ENCODE measurements around the gene USP14.
"Not testable (repeated sequence)": the region's sequence is repeated elsewhere in the genome, so short reads cannot be mapped to it uniquely, and the experiment has no call there.

Gene USP14

DNA sequence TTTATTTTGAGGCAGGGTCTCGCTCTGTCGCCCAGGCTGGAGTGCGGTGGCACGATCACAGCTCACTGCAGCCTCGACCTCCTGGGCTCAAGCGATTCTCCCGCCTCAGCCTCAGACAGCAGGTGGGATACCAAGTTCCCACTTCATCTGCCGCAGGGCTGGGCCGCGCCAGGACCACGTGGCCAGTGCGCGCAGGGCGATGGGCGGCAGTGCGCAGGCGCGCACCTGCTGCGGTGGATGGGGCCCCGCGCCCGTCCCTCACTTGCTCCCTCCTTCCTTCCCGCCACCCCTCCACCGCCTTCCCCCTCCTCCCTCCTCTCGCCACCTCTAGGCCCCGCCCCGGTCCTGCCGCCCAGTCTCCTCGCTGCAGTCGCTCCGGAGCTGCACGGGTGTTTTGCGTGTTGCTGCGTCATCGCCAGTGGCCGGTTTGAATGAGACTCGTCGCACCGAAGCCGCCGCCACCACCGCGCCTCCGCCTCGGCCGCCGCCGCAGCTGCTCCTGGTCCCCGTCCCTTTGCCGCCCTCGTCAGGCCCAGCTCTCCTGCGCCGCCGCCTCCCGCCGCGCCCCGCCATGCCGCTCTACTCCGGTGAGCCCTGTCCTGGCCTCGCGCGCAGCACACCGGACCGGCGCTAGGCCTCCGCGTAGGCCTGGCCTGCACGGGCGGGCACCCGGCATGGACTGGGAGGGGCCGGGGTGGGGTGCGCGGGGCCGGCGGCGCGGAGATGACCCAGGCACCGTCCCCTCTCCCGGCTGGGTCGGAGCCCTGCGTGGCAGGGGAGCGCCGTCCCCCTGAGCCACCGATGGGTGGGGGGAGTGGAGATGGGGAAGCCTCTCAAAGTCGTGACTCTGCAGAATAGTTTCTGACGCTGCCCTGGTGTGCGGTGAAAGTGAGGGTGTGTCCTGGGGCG lies at the start of gene USP14:
Gene USP14 (plus strand): TSS at position 430 of the 909 bp plus-strand sequence. CDS start 142 bp downstream, at position 572.
- no peak for FAIRE-seq

- not testable (repeated sequence) for FAIRE-seq
Measured at GRCh38 chr18:108665-109063, 49.7 kb upstream of the USP14 start.

- not testable (repeated sequence) for FAIRE-seq
Measured at GRCh38 chr18:109130-109921, 49.0 kb upstream of the USP14 start.

GRCh38 chr18:109922-110261 lies 48.5 kb upstream of the USP14 start:
- FAIRE-seq = not testable (repeated sequence)

DNA sequence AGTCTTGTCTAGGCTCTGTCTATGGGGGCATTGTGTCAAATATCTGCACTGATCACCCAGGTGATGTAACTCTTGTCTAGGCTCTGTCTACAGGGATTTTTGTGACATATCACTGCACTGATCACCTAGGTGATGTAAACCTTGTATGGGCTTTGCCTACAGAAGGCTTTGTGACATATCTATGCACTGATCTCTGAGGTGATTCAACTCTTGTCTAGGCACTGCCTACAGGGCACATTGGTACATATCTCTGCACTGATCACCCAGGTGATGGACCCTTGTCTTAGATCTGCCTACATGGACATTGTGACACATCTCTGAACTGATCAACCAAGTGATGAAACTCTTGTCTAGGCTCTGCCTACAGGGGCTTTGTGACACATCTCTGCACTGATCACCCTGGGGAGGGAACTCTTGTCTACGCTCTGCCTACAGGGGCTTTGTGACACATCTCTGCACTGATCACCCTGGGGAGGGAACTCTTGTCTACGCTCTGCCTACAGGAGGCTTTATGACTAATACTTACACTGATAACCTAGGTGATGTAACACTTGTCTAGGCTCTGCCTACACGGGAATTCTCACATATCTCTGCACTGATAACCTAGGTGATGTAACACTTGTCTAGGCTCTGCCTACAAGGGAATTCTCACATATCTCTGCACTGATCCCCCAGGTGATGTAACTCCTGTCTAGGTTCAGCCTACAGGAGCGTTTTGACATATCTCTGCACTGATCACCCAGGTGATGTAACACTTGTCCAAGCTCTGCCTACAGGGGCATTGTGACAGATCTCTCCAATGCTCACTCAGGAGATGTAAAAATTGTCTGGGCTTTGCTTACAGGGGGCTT lies 47.8 kb upstream of the USP14 start:
- not testable (repeated sequence) for FAIRE-seq

DNA sequence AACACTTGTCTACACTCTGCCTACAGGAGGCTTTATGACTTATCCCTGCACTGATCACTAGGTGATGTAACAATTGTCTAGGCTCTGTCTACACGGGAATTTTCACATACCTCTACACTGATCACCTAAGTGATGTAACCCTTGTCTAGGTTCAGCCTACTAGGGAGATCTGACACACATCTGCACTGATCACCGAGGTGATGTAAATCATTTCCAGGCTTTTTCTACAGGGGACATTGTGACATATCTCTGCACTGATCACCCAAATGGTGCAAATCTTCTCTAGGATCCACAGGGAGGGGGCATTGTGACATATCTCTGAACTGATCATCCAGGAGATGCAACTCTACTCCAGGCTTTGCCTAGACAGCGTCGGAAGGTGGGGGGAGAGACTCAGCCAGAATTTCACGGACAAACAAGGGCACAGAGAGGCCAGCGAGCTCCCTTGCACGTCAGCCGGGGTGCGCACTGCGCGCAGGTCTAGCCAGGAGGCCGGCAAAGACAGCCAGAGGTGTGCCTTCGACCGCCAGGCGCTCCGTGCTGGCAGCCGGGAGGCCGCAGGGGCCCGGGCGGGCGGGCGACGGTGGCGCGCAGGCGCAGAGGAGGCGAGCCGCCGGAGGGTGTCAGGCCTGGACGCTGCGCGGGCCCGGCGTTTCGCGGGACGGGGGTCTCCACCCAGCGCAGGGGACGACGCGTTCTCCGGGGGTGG lies 46.9 kb upstream of the USP14 start:
- FAIRE-seq = no peak

DNA sequence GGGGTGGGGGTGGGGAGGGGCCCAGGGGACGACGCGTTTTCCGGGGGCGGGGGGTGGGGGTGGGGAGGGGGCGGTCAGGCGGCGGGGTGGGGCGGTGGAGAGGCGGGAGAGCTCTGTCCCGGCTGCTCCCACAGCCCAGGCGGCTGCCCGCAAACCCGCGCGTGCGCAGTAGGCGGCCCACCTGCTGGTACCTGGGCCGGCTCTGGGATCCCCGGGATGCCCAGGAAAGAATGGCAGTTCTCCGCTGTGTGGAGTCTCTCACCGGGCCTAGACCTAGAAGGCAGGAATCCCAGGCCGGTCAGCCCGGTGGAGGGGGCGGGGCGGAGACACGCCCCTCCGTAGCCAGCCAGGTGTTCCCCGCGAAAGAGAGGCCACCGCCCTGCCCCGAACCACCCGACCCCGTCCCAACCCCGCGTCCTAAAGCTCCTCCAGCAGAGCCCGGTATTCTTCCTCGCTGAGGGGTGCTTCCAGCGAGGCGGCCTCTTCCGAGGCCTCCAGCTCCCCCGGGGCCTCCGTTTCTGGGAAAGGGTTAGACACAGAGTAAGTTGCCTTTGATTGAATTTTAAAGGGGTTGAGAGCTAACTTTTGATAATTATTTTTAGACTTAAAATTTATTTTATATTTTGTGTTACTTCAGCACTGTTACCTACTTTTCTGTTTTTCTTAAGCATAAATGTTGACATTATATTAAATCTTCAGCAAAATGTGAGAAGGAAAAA lies 46.2 kb upstream of the USP14 start:
- not testable (repeated sequence) for FAIRE-seq

DNA sequence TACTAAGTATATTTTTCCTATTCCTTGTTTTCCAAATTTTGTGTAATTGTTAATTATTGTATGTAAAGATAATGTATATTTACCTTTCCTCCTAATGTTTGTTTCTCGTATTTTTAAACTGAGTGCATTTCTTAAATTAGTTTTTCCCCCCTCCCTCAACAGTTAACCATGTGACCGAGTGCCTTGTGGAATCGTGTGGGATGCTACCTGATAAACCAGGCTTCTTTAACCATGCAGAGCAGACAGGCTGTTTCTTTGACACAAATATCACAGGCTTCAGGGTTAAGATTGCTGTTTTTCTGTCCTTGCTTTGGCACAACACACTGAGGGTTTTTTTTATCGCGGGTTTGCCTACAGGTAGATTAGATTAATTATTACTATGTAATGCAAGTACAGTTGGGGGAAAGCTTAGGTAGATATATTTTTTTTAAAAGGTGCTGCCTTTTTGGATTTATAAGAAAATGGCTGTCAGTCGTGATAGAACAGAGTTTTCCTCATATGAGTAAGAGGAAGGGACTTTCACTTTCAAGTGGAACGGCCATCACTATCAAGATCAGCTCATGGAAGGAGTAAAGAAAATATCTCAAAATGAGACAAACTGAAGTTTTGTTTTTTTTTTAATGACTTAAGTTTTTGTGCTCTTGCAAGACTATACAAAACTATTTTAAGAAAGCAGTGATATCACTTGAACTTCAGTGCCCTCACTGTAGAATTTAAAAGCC lies 37.7 kb upstream of the USP14 start:
- FAIRE-seq = not testable (repeated sequence)

DNA sequence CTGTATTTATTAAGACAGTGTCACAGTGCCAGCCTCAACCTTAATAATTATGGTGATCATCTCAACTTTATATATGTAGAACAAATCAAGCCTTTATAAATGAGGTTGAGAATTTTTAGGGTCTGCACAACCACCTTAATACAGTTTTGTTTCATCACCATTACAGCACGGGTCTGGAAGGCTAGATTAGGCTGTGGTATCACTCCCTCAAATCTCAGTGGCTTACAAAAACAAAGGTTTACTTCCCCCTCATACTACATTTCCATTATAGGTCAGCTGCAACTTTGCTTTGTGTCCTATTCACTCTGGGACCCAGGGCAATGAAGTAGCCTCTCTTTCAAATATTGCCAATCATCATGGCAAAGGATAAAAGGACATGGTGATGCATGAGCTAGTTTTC lies 23.3 kb upstream of the USP14 start:
- FAIRE-seq = no peak

DNA sequence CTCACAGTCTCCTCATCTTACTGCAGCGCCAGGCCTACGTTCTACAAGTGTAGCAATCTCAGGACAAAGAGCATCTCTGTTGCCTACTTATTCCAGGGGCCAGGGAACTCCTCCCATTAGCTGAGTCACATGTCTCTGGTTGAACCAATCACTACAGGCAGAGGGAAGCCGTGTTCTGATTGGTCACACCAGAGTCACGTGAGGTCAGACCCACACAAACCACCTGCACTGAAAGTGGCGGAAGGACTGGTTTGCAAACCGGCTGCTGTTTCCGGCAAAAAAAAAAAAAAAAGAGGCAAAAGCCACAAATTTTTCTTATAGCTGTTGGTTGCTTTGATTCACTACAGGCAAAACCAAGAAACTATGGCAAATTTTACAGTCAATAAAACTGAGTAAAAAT lies 21.9 kb upstream of the USP14 start:
- FAIRE-seq = no peak

DNA sequence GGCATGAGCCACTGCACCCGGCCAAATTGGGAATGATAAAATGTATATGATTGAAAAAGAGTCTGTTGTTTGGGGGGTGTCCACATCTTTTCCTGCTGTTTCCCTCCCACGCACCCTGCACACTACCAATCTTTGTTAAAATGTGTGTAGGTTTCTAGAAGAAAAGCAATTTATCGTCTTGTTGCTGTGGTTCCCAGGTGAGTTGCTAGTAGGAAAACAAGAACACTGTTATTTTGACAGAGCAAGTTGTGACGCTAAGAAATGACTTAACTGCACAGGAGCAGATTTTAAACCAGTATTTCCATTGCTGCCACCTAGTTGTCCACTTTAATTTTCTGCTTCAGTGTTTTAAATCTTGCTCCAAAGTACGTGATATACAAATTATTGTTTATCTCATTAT lies 21.0 kb upstream of the USP14 start:
- no peak for FAIRE-seq

GRCh38 chr18:140670-141266 lies 17.6 kb upstream of the USP14 start:
- FAIRE-seq = no peak

- not testable (repeated sequence) for FAIRE-seq
Measured at GRCh38 chr18:142624-143296, 15.6 kb upstream of the USP14 start.

DNA sequence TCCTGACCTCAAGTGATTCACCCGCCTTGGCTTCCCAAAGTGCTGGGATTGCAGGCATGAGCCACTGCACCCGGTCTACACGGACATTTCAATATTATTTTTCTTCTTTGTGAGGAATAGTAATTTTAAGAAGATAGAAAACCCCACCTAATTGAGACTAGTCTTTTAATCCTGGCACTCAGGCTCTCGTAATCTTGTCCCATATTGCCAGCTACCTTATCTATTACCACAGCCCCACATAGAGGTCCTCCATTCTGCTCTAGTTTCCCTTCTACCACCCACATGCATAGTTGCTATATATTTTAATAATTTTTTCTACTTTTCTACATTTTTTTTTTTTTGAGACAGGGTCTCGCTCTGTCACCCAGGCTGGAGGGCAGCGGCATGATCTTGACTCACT lies 9.5 kb upstream of the USP14 start:
- FAIRE-seq = no peak

DNA sequence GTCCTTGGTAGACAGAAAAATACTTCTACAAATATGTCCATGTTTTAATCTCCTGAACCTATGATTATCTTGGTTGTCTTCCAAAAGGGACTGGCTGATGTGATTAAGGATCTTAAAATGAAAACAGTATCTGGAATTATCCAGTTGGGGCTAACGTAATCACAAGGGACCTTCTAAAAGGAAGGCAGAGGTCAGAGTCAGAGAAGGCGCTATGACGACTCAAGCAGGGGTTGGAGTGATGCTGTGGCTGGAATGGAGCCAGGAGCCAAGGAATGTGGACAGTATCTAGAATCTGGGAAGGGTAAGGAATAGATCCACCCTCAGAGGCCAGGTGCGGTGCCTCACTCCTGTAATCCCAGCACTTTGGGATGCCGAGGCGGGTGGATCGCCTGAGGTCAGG lies 4.2 kb upstream of the USP14 start:
- no peak for FAIRE-seq

GRCh38 chr18:155688-156087 lies 2.7 kb upstream of the USP14 start:
- FAIRE-seq = no peak

DNA sequence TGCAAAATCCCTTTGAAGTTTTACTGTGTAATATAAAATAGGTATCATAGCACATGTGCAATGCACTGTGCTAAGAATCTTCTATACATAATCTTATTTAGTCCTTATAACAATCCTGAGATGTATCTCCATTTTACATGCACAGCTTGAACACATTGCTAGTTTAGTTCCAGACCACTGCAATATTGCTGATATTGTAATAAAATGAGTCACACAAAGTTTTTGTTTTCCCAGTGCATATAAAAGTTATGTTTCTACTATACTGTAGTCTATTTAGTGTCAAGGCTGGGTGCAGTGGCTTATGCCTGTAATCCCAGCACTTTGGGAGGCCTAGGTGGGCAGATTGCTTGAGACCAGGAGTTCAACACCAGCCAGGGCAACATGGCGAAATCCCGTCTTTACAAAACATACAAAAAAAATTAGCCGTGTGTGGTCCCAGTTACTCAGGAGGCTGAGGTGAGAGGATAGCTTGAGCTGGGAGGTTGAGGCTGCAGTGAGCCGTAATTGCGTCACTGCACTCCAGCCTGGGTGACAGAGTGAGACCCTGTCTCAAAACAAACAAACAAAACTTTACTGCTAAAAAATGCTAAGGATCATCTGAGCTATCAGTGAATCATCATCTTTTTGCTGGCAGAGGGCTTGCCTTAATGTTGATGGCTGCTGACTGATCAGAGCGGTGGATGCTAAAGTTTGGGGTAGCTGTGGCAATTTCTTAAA lies 1.7 kb upstream of the USP14 start:
- FAIRE-seq = no peak

DNA sequence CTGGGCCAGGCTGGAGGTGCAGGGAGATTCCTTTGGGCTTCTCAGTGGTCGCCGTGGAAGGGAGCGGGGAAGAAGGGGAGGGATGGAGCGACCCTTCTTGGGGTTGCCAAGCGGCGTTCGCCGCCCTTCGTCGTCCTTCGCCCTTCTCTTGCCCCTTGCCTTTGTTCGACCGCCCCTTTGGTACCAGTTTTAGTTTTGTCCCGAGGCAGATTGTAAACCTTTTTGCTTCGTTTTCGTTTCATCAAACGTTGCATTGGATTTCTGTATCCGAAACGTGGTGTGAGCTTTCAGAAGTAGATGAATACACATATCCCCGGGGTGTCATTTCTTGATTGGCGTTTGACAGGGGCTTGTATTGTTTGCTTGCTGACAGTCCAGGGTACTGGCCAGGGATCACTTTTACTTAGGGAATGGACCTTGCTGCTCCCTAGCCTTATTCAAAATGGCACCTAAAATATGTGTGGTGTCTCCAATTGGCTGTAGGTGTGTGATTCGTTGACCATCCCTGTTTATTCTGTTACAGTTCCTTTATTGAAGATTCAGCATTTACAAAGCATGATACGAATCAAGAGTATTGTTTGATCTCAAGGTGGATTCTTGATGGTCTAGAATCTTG lies 788 bp downstream of the USP14 start:
- no peak for FAIRE-seq

DNA sequence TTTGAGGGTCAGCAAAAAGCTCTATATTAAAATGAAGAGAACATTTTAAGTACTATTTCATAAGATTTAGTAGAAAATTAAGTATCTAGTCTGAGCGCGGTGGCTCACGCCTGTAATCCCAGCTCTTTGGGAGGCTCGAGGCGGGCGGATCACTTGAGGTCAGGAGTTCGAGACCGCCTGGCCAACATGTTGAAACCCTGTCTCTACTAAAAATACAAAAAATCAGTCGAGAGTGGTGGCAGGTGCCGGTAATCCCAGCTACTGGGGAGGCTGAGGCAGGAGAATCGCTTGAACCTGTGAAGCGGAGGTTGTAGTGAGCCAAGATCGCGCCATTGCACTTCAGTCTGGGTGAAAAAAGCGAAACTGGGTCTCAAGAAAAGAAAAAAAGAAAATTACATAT lies 1.6 kb downstream of the USP14 start:
- no peak for FAIRE-seq

Measured in TTC549 (cell line).